T-helper 2 cell (primary cell): ENCODE results near the gene NPIPB2.
"Not testable (repeated sequence)": the region's sequence is repeated elsewhere in the genome, so short reads cannot be mapped to it uniquely, and the experiment has no call there.

Source experiments
- DNase-seq, 5 experiments: peaks; one replicate each; pipeline versions ENCODE4 v3.0.0 to v3.0.0-alpha.2; 2012 to 2022

The NPIPB2 gene

GRCh38 chr16:11957591-11958395 is 15.9 kb upstream of the NPIPB2 start:
- no peak for DNase-seq

DNA sequence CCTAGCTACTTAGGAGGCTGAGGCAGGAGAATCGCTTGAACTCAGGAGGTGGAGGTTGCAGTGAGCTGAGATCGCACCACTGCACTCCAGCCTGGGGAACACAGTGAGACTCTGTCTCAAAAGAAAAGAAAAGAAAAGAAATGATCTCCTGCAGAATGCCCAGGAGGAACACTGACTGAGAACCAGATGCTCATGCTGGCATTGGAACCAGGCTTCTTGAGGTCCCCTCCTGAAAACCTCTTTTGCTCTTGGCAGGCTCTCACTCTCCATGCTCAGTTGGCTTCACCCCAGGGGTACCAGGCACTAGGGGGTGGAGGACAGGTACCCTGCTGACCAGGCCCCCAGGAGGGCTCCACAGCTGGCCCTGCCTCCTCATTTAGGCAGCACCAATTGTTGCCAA is 14.7 kb upstream of the NPIPB2 start:
- DNase-seq = no peak

DNA sequence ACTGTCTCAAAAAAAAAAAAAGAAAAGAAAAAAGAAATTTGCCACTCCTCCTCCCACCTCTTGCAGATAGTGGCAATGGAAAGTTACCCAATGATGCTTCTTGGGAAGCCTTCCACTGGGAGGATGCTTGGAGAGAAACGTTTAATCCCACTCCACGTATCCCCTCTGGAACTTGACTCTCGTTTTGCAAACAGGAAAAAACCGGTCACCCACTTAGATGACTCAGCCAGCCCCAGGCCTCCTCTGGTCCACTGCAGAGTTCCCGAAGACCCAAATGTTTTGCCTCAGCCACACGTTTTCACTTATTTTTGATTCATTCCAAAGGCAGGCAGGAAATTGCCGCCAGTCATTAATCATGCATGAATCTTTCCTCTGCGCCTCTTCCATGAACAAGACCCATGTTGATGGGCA is 13.9 kb upstream of the NPIPB2 start:
- no peak for DNase-seq

- DNase-seq = not testable (repeated sequence)
Measured at GRCh38 chr16:11953576-11953975, 11.7 kb upstream of the NPIPB2 start.

DNA sequence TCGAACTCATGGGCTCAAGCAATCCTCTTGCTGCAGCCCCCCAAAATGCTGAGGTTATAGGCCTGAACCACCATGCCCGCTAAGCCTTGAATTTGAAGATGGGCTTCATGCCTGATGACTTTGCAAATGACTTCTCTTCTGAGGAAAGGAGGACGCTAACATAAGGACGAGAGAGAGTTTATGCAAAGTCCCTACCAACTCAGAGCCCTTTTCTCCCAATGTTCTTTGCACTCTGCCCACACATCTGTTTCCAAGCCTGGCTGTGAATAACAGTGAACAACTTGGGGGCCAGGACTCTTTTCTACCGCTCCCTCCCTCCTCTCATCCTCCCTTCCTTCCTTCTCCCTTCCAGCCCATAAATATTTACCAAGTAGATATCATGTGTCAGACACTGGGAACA is 8.5 kb upstream of the NPIPB2 start:
- no peak for DNase-seq

- peak in 1 of 5 experiments; percentile 29 for DNase-seq
Measured at GRCh38 chr16:11949527-11949926, 7.7 kb upstream of the NPIPB2 start.

DNA sequence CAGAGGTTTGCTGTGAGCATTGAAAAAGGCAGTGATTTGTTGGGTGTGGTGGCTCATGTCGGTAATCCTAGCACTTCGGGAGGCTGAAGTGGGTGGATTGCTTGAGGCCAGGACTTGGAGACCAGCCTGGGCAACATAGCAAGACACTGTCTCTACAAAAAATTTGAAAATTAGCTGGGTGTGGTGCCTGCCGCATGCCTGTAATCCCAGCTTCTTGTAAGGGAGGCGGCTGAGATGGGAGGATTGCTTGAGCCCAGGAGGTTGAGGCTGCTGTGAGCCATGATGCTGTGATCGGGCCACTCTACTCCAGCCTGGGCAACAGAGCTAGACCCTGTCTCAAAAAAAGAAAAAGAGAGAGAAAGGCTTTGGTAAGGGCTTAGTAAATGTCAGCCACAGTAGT is 7.0 kb upstream of the NPIPB2 start:
- DNase-seq = no peak

DNA sequence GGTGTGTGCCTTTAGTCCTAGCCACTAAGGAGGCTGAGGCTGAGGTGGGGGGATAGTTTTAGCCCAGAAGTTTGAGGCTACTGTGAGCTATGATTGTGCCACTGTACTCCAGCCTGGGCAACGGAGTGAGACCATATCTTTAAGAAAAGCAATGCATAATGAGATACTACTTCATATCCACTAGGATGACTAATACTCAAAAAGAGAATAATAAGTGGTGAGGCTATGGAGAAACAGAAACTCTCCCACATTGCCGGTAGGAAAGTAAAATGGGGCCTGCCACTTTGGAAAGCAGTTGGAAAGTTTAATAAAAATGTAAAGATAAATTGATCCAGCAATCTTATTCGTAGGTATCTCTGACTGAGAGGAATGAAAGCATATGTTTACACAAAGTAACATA is 4.6 kb upstream of the NPIPB2 start:
- DNase-seq = no peak

- DNase-seq = not testable (repeated sequence)
Measured at GRCh38 chr16:11927350-11927749, 14.5 kb downstream of the NPIPB2 start.

DNA sequence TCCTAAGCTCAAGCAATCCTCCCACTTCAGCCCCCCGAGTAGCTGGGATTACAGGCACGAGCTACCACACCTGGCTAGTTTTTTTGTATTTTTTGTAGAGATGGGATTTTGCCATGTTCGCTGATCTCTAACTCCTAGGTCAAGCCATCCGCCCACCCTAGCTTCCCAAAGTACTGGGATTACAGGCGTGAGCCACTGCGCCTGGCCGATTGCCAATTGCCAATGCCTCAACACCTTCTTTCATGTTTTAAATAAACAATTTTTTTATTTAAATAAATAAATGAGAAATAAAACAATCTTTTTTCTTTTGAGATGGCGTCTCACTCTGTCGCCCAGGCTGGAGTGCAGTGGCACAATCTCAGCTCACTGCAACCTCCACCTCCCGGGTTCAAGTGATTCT is 17.8 kb downstream of the NPIPB2 start:
- not testable (repeated sequence) for DNase-seq

DNA sequence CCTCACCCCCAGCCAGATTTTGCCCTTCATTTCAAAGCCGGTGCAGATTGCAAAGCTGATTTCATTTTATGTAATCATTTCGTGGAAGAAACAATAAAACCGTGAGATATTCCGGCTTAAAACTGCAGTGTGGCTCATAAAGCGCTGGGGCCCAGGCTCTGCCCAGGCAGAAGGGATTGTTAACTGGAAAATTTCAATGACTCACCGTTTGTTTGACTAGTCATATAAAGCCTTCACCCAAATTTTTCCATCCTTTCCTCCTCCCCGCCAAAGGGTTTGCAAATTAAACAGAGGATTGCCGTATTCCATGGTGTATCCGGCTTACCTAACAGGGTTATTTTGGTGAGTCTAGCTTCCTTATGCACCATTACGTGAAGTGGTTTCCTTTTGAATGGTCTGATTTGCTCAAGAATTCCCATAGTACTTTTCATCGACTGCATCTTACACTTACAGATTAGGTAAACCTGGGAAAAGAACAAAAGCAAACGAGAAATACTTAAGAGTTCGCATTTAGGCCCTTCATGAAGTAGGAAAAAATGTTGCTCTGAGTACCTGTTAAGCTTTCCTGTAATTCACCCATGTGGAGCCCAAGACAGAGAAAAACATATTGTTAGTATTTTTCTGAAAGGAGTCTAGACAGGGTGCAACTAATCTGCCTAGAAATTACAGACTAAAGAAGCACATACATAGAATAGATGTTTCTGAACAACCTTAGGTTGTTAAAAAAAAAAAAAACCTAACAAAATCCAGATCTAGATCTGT is 25.1 kb downstream of the NPIPB2 start:
- DNase-seq = no peak

GRCh38 chr16:11915644-11916523 is 26.0 kb downstream of the NPIPB2 start, which contains the start of gene GSPT1:
Gene GSPT1 (minus strand): TSS chr16:11915956. CDS start chr16:11915720, 236 bp downstream.
- peak; percentile 96 to 100 (median 99) for DNase-seq

- DNase-seq = peak in 4 of 5 experiments; percentile 4 to 47 (median 19)
Measured at GRCh38 chr16:11915114-11915643, 26.7 kb downstream of the NPIPB2 start.

DNA sequence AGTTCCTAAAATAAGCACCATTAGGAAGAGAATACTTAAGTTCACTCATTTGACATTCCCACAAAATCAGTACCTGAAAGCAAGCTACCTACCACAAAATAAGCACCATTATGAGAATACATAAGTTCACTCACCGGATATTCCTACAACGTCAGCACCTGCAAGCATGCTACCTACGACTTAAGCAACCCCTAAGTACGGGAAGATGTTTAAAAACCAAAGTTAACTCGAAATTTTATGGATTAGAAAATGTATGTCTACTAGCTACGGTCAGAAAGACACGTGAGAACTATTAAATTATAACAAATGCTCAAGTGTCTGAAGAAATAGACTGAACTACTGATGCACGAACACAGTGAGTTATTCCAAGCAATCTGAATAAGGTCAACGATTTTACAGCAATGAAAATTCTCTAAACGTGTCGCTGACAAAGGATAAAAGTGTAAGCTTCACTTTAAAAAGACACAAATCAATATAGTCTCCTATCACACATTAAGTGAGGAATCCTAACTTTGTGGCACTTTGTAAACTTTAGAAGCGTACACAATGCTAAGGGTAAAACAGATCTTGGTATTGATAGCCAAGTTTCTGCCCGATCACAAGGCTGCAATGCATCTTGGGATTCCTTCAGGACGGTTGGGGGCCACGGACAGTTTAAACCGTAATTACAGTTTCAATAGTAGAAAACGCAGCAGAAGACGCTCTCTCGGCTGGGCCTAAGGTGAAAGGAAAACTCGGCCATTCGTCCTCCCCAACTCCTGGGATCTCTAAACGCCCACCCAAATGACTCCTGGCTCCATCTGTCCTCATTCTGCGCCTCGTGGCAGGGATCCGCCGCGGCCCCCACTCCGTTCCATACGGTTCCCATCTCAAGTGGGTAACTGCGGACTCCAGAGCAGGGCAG is 27.4 kb downstream of the NPIPB2 start:
- peak in 4 of 5 experiments; percentile 3 to 71 (median 28) for DNase-seq

- peak in 3 of 5 experiments; percentile 41 to 86 (median 75) for DNase-seq
Measured at GRCh38 chr16:11913425-11914079, 28.3 kb downstream of the NPIPB2 start.

GRCh38 chr16:11909653-11910545 is 31.9 kb downstream of the NPIPB2 start:
- DNase-seq = no peak

GRCh38 chr16:11907160-11907970 is 34.5 kb downstream of the NPIPB2 start:
- no peak for DNase-seq

- DNase-seq = no peak
Measured at GRCh38 chr16:11903906-11904305, 37.9 kb downstream of the NPIPB2 start.

DNA sequence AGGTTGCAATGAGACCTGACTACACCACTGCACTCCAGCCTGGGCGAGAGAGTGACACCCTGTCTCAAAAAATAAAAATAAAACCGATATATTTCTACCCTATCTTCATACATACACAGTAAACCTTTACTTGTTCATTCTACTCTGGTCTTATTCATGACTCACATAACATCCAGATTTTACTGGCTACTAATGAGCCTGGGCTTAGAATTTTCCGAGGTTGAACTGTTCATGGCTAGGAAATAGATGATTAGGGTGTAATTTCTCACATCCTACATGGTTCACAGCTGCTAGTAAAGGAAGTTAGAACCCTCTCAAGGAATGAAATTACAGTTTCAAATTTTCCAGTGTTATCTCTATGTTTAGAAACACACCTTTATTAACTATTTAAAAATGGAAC is 40.8 kb downstream of the NPIPB2 start:
- no peak for DNase-seq
